ENCODE results near the gene EPB41L4B. TPM values are rescaled to one million over a fixed set of nuclear protein-coding genes. Genes with fewer than 3 reads are reported as not detected.

EPB41L4B gene
- total and polyA plus RNA-seq, 2 donors (not counting 1 experiment from before 2014, with no cell fraction given) = 0.56 to 2.8 TPM

DNA sequence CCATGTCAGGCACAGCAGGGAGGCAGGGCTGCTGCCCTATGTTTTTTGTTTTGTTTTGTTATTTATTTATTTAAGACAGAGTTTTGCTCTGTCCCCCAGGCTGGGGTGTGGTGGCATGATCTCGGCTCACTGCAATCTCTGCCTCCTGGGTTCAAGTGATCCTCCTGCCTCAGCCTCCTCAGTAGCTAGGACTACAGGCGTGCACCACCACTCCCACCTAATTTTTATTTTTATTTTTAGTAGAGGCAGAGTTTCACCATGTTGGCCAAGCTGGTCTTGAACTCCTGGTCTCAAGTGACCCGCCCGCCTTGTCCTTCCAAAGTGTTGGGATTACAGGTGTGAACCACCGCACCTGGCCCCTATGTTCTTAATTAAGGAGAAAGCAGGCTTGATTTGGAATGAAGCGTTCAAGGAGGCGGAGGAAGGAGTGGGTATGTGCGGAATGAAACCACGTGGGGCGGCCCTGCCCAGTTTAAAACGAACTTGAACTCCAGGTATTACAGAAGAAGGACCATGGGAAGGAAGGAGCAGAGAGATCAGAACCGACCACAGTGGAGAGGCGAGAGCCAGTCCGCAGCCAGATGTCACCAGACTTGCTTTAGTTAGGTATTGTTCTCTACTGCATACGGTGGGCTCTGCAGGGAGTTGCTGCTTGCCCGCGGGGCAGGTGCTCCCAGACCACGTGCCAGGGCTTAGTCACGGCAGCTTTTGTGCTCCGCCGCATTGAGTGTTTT, 34.9 kb upstream of the EPB41L4B start:
- TF ChIP-seq, protein P1, sequence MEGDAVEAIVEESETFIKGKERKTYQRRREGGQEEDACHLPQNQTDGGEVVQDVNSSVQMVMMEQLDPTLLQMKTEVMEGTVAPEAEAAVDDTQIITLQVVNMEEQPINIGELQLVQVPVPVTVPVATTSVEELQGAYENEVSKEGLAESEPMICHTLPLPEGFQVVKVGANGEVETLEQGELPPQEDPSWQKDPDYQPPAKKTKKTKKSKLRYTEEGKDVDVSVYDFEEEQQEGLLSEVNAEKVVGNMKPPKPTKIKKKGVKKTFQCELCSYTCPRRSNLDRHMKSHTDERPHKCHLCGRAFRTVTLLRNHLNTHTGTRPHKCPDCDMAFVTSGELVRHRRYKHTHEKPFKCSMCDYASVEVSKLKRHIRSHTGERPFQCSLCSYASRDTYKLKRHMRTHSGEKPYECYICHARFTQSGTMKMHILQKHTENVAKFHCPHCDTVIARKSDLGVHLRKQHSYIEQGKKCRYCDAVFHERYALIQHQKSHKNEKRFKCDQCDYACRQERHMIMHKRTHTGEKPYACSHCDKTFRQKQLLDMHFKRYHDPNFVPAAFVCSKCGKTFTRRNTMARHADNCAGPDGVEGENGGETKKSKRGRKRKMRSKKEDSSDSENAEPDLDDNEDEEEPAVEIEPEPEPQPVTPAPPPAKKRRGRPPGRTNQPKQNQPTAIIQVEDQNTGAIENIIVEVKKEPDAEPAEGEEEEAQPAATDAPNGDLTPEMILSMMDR (conservative IDR thresholded peaks at IDR 0.05 in 1 of 2, IDR thresholded peaks at IDR 0.05 in 1 of 2; ENCODE audit: low read depth in 1 of 2, low read length in 2 of 2) = no peak
- no peak for TF ChIP-seq EZH2 (IDR thresholded peaks at IDR 0.05; ENCODE audit: low read length, missing control alignments)
- H3K36me3 ChIP-seq (ENCODE audit: control insufficient read depth, insufficient read depth, low read length) = no peaks in the 10 kb centered on the region
- no peak for DNase-seq (ENCODE audit: low read depth in 2 of 2)
- no peaks in the 10 kb centered on the region for H3K79me2 ChIP-seq (ENCODE audit: control insufficient read depth, insufficient read depth, low read length)
- H3K9me3 ChIP-seq (ENCODE audit: control insufficient read depth, insufficient read depth, low read depth, low read length) = no peaks in the 10 kb centered on the region
- H3K4me1 ChIP-seq (ENCODE audit: control insufficient read depth, extremely low read depth, insufficient read depth, low read length) = no peaks in the 10 kb centered on the region
- no peaks in the 10 kb centered on the region for H4K20me1 ChIP-seq (ENCODE audit: control insufficient read depth, extremely low read depth, insufficient read depth, low read length)
- no peaks in the 10 kb centered on the region for H3K27me3 ChIP-seq (ENCODE audit: control insufficient read depth, insufficient read depth, low read length)
- no peak overlapping the region for H3K4me3 ChIP-seq (replicated peaks in 1 of 4; ENCODE audit: control extremely low read depth in 1 of 4, insufficient read depth in 1 of 4, low read depth in 3 of 4, low read length in 4 of 4)
- no peak overlapping the region for H2AFZ ChIP-seq (ENCODE audit: low read length)
- H3K9ac ChIP-seq (ENCODE audit: insufficient read depth, low read length) = no peak overlapping the region
- no peak overlapping the region for H3K27ac ChIP-seq (ENCODE audit: insufficient read depth, low read length)
- no peak overlapping the region for H3K4me2 ChIP-seq (ENCODE audit: extremely low read depth, insufficient read depth, low read length)

DNA sequence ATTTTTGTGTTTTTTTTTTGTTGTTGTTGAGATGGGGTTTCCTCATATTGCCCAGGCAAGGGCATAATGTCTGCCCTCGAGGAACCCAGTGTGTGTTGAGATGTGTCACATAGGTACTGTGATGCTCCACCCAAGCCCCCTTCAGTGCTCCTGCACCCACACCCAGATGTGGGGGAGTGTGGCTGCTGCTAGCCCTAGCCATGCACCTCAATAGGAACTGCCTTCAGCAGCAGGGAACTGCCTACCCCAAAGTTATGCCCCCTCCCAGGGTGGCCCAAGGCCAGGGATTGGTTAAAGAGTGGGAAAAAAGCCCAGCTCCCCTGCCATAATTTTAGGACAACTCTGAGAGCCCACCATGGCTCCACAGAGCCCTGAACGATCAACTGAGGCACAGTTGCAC, 33.3 kb upstream of the EPB41L4B start:
- Histone ChIP-seq H3K79me2 (ENCODE audit: control insufficient read depth, insufficient read depth, low read length) (no peaks in the 10 kb centered on the region), H3K27ac (ENCODE audit: insufficient read depth, low read length) (no peak overlapping the region), H3K27me3 (ENCODE audit: control insufficient read depth, insufficient read depth, low read length) (no peaks in the 10 kb centered on the region), H3K9me3 (ENCODE audit: control insufficient read depth, insufficient read depth, low read depth, low read length) (no peaks in the 10 kb centered on the region), H3K4me1 (ENCODE audit: control insufficient read depth, extremely low read depth, insufficient read depth, low read length) (no peaks in the 10 kb centered on the region), H3K9ac (ENCODE audit: insufficient read depth, low read length) (no peak overlapping the region), H3K4me3 (replicated peaks in 1 of 4; ENCODE audit: control extremely low read depth in 1 of 4, insufficient read depth in 1 of 4, low read depth in 3 of 4, low read length in 4 of 4) (no peak overlapping the region), H3K4me2 (ENCODE audit: extremely low read depth, insufficient read depth, low read length) (no peak overlapping the region), H2AFZ (ENCODE audit: low read length) (no peak overlapping the region), H3K36me3 (ENCODE audit: control insufficient read depth, insufficient read depth, low read length) (no peaks in the 10 kb centered on the region), H4K20me1 (ENCODE audit: control insufficient read depth, extremely low read depth, insufficient read depth, low read length) (no peaks in the 10 kb centered on the region)
- DNase-seq (ENCODE audit: low read depth in 2 of 2) = no peak
- TF ChIP-seq, protein P1 (conservative IDR thresholded peaks at IDR 0.05 in 1 of 2, IDR thresholded peaks at IDR 0.05 in 1 of 2; ENCODE audit: low read depth in 1 of 2, low read length in 2 of 2) = no peak
- TF ChIP-seq EZH2 (IDR thresholded peaks at IDR 0.05; ENCODE audit: low read length, missing control alignments) = no peak

DNA sequence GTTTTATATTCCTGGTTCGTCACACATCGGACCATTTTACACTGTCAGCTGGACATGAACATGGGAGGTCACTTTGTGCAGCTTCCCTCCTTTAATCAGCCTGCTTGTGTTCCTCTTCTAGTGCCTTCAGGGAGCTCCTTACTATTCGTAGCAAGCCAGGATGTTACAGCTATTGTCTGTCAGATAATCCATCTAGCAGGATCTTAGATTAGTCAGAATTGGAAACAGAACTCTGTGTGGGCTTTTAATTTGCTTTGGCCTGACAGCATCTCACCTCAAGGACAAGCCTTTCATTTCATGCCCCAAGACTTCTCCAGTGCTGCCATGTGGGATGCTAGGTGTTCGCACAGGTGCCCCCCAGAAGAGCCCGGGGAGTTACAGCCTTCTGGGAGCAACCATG, 30.2 kb upstream of the EPB41L4B start:
- DNase-seq (ENCODE audit: low read depth in 2 of 2) = no peak
- Histone ChIP-seq H3K27me3 (ENCODE audit: control insufficient read depth, insufficient read depth, low read length) (no peaks in the 10 kb centered on the region), H3K79me2 (ENCODE audit: control insufficient read depth, insufficient read depth, low read length) (no peaks in the 10 kb centered on the region), H3K4me2 (ENCODE audit: extremely low read depth, insufficient read depth, low read length) (no peak overlapping the region), H2AFZ (ENCODE audit: low read length) (no peak overlapping the region), H3K4me1 (ENCODE audit: control insufficient read depth, extremely low read depth, insufficient read depth, low read length) (peaks cover 3% of the 10 kb centered on the region), H4K20me1 (ENCODE audit: control insufficient read depth, extremely low read depth, insufficient read depth, low read length) (no peaks in the 10 kb centered on the region), H3K27ac (ENCODE audit: insufficient read depth, low read length) (no peak overlapping the region), H3K4me3 (replicated peaks in 1 of 4; ENCODE audit: control extremely low read depth in 1 of 4, insufficient read depth in 1 of 4, low read depth in 3 of 4, low read length in 4 of 4) (no peak overlapping the region), H3K9ac (ENCODE audit: insufficient read depth, low read length) (no peak overlapping the region), H3K36me3 (ENCODE audit: control insufficient read depth, insufficient read depth, low read length) (no peaks in the 10 kb centered on the region), H3K9me3 (ENCODE audit: control insufficient read depth, insufficient read depth, low read depth, low read length) (no peaks in the 10 kb centered on the region)
- no peak for TF ChIP-seq EZH2 (IDR thresholded peaks at IDR 0.05; ENCODE audit: low read length, missing control alignments)
- TF ChIP-seq, protein P1 (conservative IDR thresholded peaks at IDR 0.05 in 1 of 2, IDR thresholded peaks at IDR 0.05 in 1 of 2; ENCODE audit: low read depth in 1 of 2, low read length in 2 of 2) = no peak
